Keratinocyte (primary cell): ENCODE measurements around the gene DDX41. TPM values are rescaled to one million over a fixed set of nuclear protein-coding genes. Genes with fewer than 3 reads are reported as not detected.

Experiments used
- DNase-seq: peaks from one replicate; pipeline ENCODE4 v3.0.0-alpha.2; 2011; ENCODE audit warnings: low read depth, missing footprints, low spot score
- FAIRE-seq: peaks from 2 replicates; lab custom pipeline; 2011; peaks lifted over from hg19 to GRCh38; lab: Jason Lieb, UNC
- H2AFZ ChIP-seq: 2 replicates; pipeline ENCODE4 v1.6.0; 2012; ENCODE audit warnings: low read length, control low read depth, inconsistent platforms; ENCODE audit not compliant: control insufficient read depth
- H3K27ac ChIP-seq: 2 replicates; pipeline ENCODE4 v1.5.1; 2011; ENCODE audit warnings: low read length; ENCODE audit not compliant: control insufficient read depth, insufficient read depth
- H3K27me3 ChIP-seq: 3 replicates; pipeline ENCODE4 v1.6.0; 2011; ENCODE audit warnings: low read length; ENCODE audit not compliant: control insufficient read depth, insufficient read depth; ENCODE audit errors: extremely low read depth
- H3K36me3 ChIP-seq, 2 experiments: 2 replicates in 1 of 2; 3 replicates in 1 of 2; pipeline ENCODE4 v1.5.1; 2011; ENCODE audit warnings: low read length in 2 of 2, mild to moderate bottlenecking in 1 of 2; ENCODE audit not compliant: control insufficient read depth in 2 of 2, insufficient read depth in 2 of 2; ENCODE audit errors: extremely low read depth in 1 of 2
- H3K4me1 ChIP-seq: 3 replicates; pipeline ENCODE4 v1.5.1; 2011; ENCODE audit warnings: low read length; ENCODE audit not compliant: control insufficient read depth, insufficient read depth; ENCODE audit errors: extremely low read depth
- H3K4me2 ChIP-seq: 3 replicates; pipeline ENCODE4 v1.6.0; 2011; ENCODE audit warnings: low read depth, low read length; ENCODE audit not compliant: control insufficient read depth, insufficient read depth; ENCODE audit errors: extremely low read depth
- H3K4me3 ChIP-seq, 3 experiments: fragments of 200-600 bp in 1 of 3; sonication (generic) in 1 of 3; 2 replicates in 2 of 3; 3 replicates in 1 of 3; pipeline ENCODE4 v1.5.1; 2011 to 2016; ENCODE audit warnings: low read length in 3 of 3, mild to moderate bottlenecking in 3 of 3, control low read depth in 2 of 3, inconsistent platforms in 1 of 3, low read depth in 1 of 3, mixed read lengths in 1 of 3, mixed run types in 1 of 3, moderate library complexity in 1 of 3; ENCODE audit not compliant: control insufficient read depth in 2 of 3, insufficient read depth in 2 of 3; ENCODE audit errors: extremely low read depth in 1 of 3
- H3K79me2 ChIP-seq: 2 replicates; pipeline ENCODE4 v1.6.0; 2012; ENCODE audit warnings: low read length; ENCODE audit not compliant: control insufficient read depth, insufficient read depth
- H3K9ac ChIP-seq: 3 replicates; pipeline ENCODE4 v1.6.0; 2011; ENCODE audit warnings: low read length; ENCODE audit not compliant: control insufficient read depth, insufficient read depth; ENCODE audit errors: extremely low read depth
- H3K9me1 ChIP-seq: 3 replicates; pipeline ENCODE4 v1.6.0; 2011; ENCODE audit warnings: low read length; ENCODE audit not compliant: control insufficient read depth, insufficient read depth; ENCODE audit errors: extremely low read depth
- H3K9me3 ChIP-seq: 2 replicates; pipeline ENCODE4 v1.5.1; 2012; ENCODE audit warnings: low read depth, low read length; ENCODE audit not compliant: control insufficient read depth
- H4K20me1 ChIP-seq: 3 replicates; pipeline ENCODE4 v1.6.0; 2011; ENCODE audit warnings: low read length; ENCODE audit not compliant: control insufficient read depth, insufficient read depth; ENCODE audit errors: extremely low read depth
- CTCF ChIP-seq, 3 experiments: IDR thresholded peaks in 1 of 3; conservative IDR thresholded peaks in 1 of 3; optimal IDR thresholded peaks in 1 of 3; 2 replicates in 2 of 3; 3 replicates in 1 of 3; pipeline versions ENCODE3 to v1.5.1; 2011; ENCODE audit warnings: low read length in 3 of 3, mild to moderate bottlenecking in 3 of 3, moderate library complexity in 2 of 3, control low read depth in 1 of 3, inconsistent platforms in 1 of 3; ENCODE audit not compliant: insufficient read depth in 2 of 3; ENCODE audit errors: extremely low read depth in 1 of 3
- EZH2 ChIP-seq: IDR thresholded peaks from one replicate; pipeline ENCODE4 v1.6.1; 2012; ENCODE audit warnings: inconsistent platforms, mild to moderate bottlenecking, low read length, moderate library complexity
- dilution Hi-C: fragments of 300-500 bp; cut with MboI; formaldehyde crosslinking; loops from one replicate; pipeline ENCODE4 v1.7.0; 2020; ENCODE audit warnings: low sequenced_read_pairs; ENCODE audit not compliant: extremely low pct_ligation_motif_present
- polyA plus RNA-seq, 5 experiments: library from polyadenylated mRNA; depleted of rRNA in 3 of 5; stranded (reverse) in 3 of 5; stranded (forward) in 1 of 5; unstranded in 1 of 5; fragments of >200 nt; gene quantifications; 1 replicate in 1 of 5; 2 replicates in 3 of 5; 3 replicates in 1 of 5; pipeline versions ENCODE4 v1.2.1 to v1.2.3, GENCODE V29; 2011 to 2012; ENCODE audit warnings: missing spikeins in 2 of 5, low read depth in 1 of 5, low replicate concordance in 1 of 5

The DDX41 gene
- polyA plus RNA-seq, 1 donor (not counting 4 experiments of a cell fraction or from before 2014, with no cell fraction given), result 71.3 TPM

GRCh38 chr5:177473443-177474001 is 43.2 kb downstream of the DDX41 start, which contains the start of gene DBN1:
DBN1 (minus strand) TSS chr5:177473634; CDS start chr5:177473521, 113 bp downstream.
- dilution Hi-C loops, result no loop called here
- Histone ChIP-seq H3K9ac (peak within 1 kb of the TSS; percentile 68), H3K27me3 (no peaks in the 10 kb centered on the region), H3K4me3 (peak within 1 kb of the TSS; percentile 60 to 79 (median 77)), H3K4me2 (peak within 1 kb of the TSS; percentile 79), H3K9me3 (no peaks in the 10 kb centered on the region), H3K79me2 (peaks cover 23% of the 10 kb centered on the region), H4K20me1 (peaks cover 10% of the 10 kb centered on the region), H3K36me3 (peaks cover 0 to 2% of the 10 kb centered on the region in 2 experiments), H2AFZ (no peak within 1 kb of the TSS), H3K9me1 (peaks cover 8% of the 10 kb centered on the region), H3K4me1 (peaks cover 29% of the 10 kb centered on the region), H3K27ac (no peak within 1 kb of the TSS)
- FAIRE-seq, result no peak
- no peak for DNase-seq
- TF ChIP-seq CTCF (optimal IDR thresholded peaks at IDR 0.05 in 1 of 3, IDR thresholded peaks at IDR 0.05 in 1 of 3, conservative IDR thresholded peaks at IDR 0.05 in 1 of 3; ENCODE audit: extremely low read depth in 1 of 3, insufficient read depth in 2 of 3, low read length in 3 of 3) (no peak), EZH2 (no peak)

GRCh38 chr5:177472460-177473442 is 44.0 kb downstream of the DDX41 start:
- peaks cover 0 to 2% of the 10 kb centered on the region in 2 experiments for H3K36me3 ChIP-seq
- H3K9ac ChIP-seq, result peak overlapping the region; percentile 68
- H2AFZ ChIP-seq, result no peak overlapping the region
- dilution Hi-C loops, result no loop called here
- no peak for DNase-seq
- TF ChIP-seq EZH2, result no peak
- TF ChIP-seq CTCF (optimal IDR thresholded peaks at IDR 0.05 in 1 of 3, IDR thresholded peaks at IDR 0.05 in 1 of 3, conservative IDR thresholded peaks at IDR 0.05 in 1 of 3; ENCODE audit: extremely low read depth in 1 of 3, insufficient read depth in 2 of 3, low read length in 3 of 3), result no peak
- H3K4me3 ChIP-seq, result peak overlapping the region; percentile 60 to 79 (median 77)
- no peak overlapping the region for H3K27ac ChIP-seq
- H3K9me1 ChIP-seq, result peaks cover 10% of the 10 kb centered on the region
- no peak for FAIRE-seq
- peaks cover 35% of the 10 kb centered on the region for H3K4me1 ChIP-seq
- H3K9me3 ChIP-seq, result no peaks in the 10 kb centered on the region
- peaks cover 23% of the 10 kb centered on the region for H3K79me2 ChIP-seq
- peak overlapping the region; percentile 79 for H3K4me2 ChIP-seq
- peaks cover 16% of the 10 kb centered on the region for H4K20me1 ChIP-seq
- no peaks in the 10 kb centered on the region for H3K27me3 ChIP-seq
